NCI-H524 (cell line): ENCODE results near the gene SLC25A5.
"Not testable (repeated sequence)": the region's sequence is repeated elsewhere in the genome, so short reads cannot be mapped to it uniquely, and the experiment has no call there.

Experiments used
- DNase-seq, 2 experiments: peaks; one replicate each; lab custom pipeline; 2025; lab: John Stamatoyannopoulos, UW

Gene SLC25A5

GRCh38 chrX:119467842-119468550, at the start of gene SLC25A5:
SLC25A5 (plus strand) TSS chrX:119468444; CDS start chrX:119468516, 72 bp downstream.
- DNase-seq: peak; percentile 61 to 90

- no peak for DNase-seq
These were observed 49.1 kb upstream of the SLC25A5 start for GRCh38 chrX:119419146-119419545.

- no peak for DNase-seq
These were observed 48.3 kb upstream of the SLC25A5 start for GRCh38 chrX:119419898-119420297.

GRCh38 chrX:119421016-119421705, 47.1 kb upstream of the SLC25A5 start:
- DNase-seq: no peak

- DNase-seq: no peak
These were observed 44.6 kb upstream of the SLC25A5 start for GRCh38 chrX:119423631-119424030.

- DNase-seq: no peak
These were observed 43.2 kb upstream of the SLC25A5 start for GRCh38 chrX:119424999-119425398.

GRCh38 chrX:119427024-119427794, 41.0 kb upstream of the SLC25A5 start:
- no peak for DNase-seq

GRCh38 chrX:119427795-119428185, 40.5 kb upstream of the SLC25A5 start:
- DNase-seq: no peak

- DNase-seq: no peak
These were observed 38.8 kb upstream of the SLC25A5 start for GRCh38 chrX:119429471-119429870.

- DNase-seq: not testable (repeated sequence)
These were observed 26.9 kb upstream of the SLC25A5 start for GRCh38 chrX:119441295-119441694.

- DNase-seq: no peak
These were observed 26.0 kb upstream of the SLC25A5 start for GRCh38 chrX:119442286-119442685.

GRCh38 chrX:119453202-119453601, 15.0 kb upstream of the SLC25A5 start:
- DNase-seq: no peak

GRCh38 chrX:119455264-119455663, 13.0 kb upstream of the SLC25A5 start:
- DNase-seq: no peak

- no peak for DNase-seq
These were observed 9.1 kb upstream of the SLC25A5 start for GRCh38 chrX:119459181-119459580.

- DNase-seq: no peak
These were observed 2.7 kb upstream of the SLC25A5 start for GRCh38 chrX:119465555-119465954.

- DNase-seq: no peak
These were observed 1.3 kb upstream of the SLC25A5 start for GRCh38 chrX:119466970-119467369.

- no peak for DNase-seq
These were observed 811 bp upstream of the SLC25A5 start for GRCh38 chrX:119467433-119467832.

- peak; percentile 63 to 86 for DNase-seq
These were observed 488 bp downstream of the SLC25A5 start for GRCh38 chrX:119468551-119469312.

- DNase-seq: no peak
These were observed 1.0 kb downstream of the SLC25A5 start for GRCh38 chrX:119469313-119469635.

GRCh38 chrX:119474615-119475388, 6.6 kb downstream of the SLC25A5 start:
- no peak for DNase-seq

- no peak for DNase-seq
These were observed 7.3 kb downstream of the SLC25A5 start for GRCh38 chrX:119475389-119476101.
